HG02981 (cell line): ENCODE data around the gene DAGLA.
A peak's percentile ranks its signal among the peaks of the same experiment; 100 is the strongest.

ENCODE experiments used
- ATAC-seq: cut with Tn5 transposase; IDR thresholded peaks from one replicate; pipeline ENCODE4 v1.9.1; 2021; ENCODE audit warnings: mild to moderate bottlenecking, moderate library complexity; ENCODE audit not compliant: unreplicated experiment

Gene DAGLA

GRCh38 chr11:61690706-61691379, 10.7 kb downstream of the DAGLA start:
- ATAC-seq: no peak

DNA sequence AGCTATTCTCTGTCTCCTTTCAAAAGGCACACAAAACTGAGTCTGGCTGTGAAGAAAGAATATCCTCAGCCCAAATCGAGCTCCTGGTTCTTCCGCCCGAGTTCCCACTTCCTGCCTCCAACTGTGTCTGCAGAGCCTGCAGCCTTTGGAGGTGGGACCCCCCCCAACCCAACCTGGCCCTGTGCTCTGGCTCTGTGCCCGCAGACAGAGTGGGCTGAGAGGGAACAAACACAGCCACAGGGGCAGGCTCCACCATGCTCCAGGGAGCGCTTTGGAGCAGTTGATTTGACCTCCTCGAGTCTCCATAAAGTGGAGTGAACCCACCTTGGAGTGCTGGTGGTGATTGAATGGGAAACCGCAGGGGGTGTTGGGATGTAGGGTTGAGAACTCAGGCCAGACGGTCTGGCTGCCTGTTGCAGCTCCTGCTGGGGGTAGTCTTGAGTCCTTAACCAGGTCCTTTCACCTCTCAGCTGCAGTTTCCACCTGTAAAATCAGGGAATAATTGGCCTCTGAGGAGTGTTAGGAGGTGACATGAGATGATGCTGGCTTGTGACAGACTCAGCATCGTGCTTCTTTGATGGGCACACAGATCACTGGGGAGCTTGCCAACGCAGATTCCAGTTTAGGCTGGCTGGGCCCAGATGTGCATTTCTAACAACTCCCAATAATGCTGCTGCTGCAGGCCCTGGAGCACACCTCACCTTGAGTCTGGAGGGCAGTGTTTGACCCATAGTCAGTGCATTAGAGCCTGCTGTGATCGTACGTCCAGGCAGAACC, 11.4 kb downstream of the DAGLA start:
- ATAC-seq: no peak

GRCh38 chr11:61693922-61694601, 13.9 kb downstream of the DAGLA start:
- ATAC-seq: no peak

DNA sequence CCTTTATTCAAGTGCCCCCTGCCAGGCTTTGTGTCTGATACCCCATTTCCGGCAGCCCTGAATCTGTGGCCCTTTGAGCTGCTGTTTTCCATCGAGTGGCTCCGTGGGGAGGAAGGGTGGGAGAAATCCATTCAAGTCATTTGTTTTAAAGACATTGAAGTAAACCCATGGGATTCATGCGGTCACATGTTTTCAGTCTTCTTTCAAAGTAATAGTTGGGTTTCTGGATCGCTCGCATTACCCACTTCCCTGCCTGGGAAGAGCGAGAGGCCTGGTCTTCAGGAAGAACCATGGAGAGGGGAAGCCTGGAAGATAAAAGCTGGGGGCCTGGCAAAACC, 14.4 kb downstream of the DAGLA start:
- ATAC-seq: no peak

- no peak for ATAC-seq
These were observed 14.9 kb downstream of the DAGLA start for GRCh38 chr11:61694946-61695706.

DNA sequence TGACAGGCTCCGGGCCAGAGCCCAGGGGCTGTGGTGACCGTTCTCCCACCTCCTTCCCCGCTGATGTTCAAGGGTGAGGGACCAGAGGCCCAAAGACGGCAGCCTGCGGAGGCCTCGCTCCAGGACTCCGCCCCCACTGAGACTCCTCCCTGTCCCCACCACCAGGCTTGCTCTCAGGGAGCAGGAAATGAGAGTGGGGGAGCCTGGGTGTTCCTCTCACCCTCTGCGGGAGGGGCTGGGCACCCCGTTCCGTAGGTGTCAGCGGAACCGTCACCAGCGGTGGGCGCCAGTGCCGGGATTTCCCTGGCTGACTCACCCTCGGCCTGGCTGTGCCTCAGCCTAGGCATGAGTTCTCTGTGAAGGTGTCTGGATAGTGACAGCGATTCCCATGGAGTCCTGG, 15.7 kb downstream of the DAGLA start:
- ATAC-seq: peak; percentile 73

GRCh38 chr11:61696602-61697001, 16.4 kb downstream of the DAGLA start:
- ATAC-seq: no peak

DNA sequence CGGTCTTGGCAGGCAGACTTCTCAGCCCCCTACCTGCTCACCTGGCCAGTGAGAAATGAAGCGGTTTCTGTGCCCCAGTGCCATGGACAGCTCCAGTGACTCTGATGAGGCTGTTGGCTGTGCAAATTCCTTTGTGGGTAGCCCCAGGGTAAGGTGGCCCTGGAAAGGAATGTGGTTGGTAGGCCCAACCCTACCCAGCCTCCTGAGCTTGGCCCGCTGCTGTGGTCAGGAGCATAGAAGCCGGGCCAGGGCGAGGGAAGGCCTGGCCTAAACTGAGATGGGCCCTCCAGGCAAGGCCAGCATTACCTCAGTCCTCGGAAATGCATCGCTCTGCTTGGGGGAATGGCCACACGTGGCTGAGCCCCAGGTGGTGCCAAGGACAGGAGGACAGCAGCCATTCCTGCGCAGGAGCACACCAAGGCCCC, 16.9 kb downstream of the DAGLA start:
- no peak for ATAC-seq

GRCh38 chr11:61697764-61698163, 17.6 kb downstream of the DAGLA start:
- no peak for ATAC-seq

- no peak for ATAC-seq
These were observed 18.2 kb downstream of the DAGLA start for GRCh38 chr11:61698173-61698948.

- no peak for ATAC-seq
These were observed 19.6 kb downstream of the DAGLA start for GRCh38 chr11:61699737-61700160.

- ATAC-seq: no peak
These were observed 20.0 kb downstream of the DAGLA start for GRCh38 chr11:61700212-61700611.

DNA sequence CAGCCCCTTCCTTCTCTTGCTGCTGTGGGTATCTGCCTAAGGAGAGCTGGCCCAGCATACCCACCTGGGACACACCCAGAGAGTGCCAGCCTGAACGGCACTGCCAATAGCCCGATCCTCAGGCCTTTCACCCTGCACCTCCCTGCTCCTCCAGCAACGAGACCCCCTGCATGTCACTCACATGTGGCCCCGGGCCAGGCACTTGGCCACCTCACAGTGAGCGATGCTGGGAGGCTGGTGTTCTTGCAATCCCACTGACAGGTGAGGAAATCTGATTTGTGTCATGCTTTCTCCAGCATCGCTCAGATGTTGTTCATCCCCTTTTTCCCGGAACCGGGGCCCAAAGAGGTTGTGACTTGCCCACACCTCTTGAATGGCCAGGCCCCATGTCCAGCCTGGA, 20.5 kb downstream of the DAGLA start:
- no peak for ATAC-seq

DNA sequence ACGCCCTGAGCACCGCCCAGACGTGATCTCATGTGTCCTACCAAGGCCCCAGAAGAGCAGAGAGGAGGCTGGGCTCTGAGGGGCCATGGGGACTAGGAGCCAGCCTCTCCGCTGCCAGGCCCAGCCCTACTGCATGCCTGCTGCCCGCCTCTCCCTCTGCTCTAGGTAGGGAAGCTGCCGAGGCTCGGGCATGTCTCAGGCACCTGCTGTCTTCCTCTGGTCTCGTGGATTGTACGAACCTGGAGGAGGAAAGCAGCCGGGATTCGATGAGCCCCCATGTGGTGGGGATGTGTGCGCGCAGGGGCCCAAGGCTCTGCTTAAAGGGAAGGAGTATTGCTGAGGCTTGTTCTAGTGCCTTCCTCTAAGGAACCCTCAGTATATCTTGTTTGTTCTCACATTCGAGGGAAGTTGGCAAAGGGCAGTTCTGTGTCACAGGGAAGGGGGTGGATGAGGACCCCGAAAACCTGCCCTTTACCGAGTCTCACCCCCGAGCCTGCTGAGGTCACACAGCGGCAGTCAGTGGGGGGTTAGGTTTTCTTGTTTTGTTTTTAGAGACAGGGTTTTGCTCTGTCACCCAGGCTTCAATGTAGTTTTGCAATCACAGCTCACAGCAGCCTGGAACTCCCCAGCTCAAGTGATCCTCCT, 21.2 kb downstream of the DAGLA start:
- ATAC-seq: no peak

DNA sequence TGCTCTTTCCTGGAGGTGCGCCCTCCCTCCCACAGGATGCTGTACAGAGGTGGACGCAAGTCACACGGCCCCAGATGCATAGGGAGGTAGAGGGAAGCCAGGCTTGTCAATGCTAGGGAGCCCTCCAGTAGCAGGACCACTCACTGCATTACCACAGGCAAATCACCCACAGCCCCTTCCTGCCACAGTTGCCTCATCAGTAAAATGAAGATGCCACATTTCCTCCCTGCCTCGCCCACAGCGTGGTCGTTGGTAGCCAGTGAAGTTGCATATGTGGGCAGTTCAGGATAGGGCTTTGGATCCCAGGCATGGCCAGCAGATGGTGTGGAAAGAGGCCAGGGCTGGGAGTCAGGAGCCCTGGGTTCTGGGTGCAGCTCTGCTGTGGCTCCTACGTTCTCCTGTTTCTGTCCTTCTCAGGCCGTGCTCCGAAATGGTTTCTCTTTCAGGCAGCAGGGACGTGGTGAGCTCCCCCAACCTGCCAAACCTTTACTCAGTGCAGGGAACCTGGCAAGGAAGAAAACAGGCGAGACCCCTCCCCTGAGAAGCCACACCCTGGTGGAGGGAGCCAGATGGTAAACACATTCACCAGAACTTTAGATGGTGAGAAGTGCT, 22.6 kb downstream of the DAGLA start:
- ATAC-seq: no peak

DNA sequence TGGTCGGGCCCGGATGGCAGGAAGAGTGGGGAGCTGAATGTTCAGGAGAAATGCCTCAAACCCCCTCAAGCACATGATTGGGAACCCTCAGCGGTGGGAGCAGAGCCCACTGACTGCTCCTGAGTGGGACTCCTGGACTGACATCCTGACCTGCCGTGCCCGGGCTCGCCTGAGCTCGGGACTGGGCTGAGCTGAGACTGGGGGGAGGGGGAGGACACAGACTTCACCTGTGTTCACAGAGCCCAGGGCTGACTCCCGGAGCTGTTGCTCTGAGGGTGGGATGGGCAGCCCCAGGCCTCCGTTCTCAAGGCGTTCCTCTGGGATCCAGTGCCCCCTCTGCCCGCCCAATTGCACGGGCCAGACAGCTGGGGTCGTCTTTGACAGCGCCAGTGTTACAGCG, 24.6 kb downstream of the DAGLA start:
- no peak for ATAC-seq

DNA sequence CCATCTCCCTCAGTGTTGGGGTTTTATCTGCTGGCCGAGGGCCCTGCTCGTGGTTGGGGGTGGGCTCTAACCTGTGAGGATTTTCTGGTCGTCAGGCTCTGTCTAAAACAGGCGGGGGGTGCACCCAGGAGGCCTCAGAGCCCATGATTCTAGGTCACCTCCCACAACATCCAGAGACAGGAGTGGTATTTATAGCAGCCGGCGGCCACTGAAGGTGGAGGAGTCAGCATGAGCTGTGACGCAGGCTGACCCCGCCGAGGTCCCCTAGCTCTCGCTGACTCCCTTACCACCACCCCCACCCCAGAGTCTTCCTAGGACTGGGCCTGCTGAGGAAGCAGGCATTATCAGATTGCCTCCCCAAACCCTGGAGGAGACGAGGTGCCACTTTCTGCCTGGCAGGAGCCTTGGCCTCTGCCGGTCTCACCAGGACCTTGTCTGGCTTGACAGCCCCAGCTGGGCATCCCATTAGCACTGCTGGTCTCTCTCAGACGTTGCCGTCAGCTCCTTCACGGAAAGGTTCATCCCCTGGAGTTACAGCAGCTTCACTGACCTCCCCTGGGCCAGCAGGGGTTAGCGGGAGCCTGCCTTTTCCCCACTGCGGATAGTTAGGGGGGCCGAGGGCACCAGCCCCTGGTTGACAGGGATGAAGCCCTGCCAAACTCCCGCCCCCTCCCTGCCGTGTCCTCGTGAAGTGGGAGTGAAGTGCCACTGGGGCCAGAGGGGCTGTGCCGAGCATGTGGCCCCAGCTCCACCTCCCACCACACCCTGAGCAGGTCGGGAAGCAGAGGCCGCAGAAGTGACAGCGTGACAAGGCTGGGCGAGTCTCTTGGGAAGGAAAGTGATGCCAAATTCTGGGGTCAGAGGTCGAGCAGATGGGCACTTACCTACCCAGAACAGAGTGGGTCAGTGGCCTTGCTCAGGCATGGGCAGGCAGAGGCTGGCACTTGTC, 26.5 kb downstream of the DAGLA start:
- ATAC-seq: no peak

- no peak for ATAC-seq
These were observed 27.4 kb downstream of the DAGLA start for GRCh38 chr11:61707574-61707973.

DNA sequence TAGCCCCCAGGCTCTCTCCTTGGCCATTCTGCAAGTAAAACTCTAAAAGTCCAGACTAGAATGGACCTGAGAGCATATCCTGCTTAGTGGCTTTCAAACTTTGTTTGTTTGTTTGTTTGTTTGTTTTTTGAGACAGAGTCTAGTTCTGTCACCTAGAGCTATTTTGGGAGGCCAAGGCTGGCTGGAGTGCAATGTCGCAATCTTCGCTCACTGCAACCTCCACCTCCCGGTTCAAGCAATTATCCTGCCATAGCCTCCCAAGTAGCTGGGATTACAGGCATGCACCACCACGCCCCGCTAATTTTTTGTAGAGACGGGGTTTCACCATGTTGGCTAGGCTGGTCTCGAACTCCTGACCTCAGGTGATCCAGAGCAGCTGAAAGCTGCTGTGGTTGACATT, 28.9 kb downstream of the DAGLA start:
- ATAC-seq: no peak
